HG03103 (cell line): ENCODE measurements around the gene LYPD4.

Source experiments
- ATAC-seq: cut with Tn5 transposase; IDR thresholded peaks from one replicate; pipeline ENCODE4 v1.9.1; 2021; ENCODE audit warnings: low read depth; ENCODE audit not compliant: unreplicated experiment

The LYPD4 gene

DNA sequence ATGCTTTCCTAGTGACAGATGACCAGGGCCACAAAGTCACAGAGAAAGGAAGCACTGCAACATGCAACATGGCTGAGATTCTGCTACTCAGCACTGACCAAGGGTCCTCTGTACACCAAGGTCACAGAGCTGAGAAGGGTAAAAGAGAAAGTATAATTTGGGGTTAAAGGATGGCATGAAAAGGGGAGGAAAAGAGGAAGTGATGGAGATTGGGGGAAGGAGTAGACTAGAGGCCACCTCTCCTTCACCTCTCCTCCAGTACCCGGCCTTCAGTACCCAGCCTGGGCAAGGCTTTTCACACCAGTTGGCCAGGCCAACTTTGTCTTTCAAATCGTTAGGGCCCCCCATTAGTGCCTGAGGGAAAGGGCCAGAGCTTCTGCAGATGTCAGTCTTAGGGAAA, 9.3 kb upstream of the LYPD4 start:
- ATAC-seq = no peak

DNA sequence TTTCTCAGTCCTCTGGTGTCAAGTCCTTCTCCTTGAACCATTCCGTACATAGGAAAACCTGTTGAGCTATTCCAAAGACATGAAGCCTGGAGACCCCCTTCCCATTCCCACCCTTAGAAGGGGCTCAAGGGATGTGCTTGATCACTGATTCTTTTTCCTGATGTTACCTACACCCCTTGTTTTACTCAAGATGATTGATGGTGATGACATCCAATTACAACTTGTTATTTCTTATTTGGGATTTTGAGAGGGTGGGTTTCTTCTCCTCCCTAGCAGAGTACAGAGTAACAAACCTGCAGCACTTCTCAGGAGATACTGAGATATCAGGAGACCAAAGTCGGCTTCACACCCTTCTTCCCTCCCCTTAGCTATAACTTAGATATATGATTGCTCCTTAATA, 8.9 kb upstream of the LYPD4 start:
- ATAC-seq = no peak

DNA sequence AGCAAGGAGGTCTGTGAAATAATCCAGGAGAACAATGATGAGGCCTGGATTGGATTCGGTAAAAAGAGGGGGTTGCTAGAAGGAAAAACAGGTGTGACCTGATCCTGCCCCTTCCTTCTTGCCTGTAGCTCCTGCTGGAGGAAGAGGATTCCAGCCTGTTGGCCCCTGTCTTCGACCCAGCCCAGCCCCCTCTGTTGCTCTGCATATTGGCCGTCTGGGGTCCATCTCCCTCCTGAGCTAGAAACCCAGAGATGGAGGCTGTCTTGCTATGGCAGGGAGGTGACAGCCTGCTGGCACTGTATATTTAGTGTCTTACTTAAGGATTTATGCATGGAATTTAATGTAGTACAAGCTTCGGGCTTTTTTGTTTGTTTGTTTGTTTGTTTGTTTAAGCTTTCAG, 7.0 kb upstream of the LYPD4 start:
- no peak for ATAC-seq

DNA sequence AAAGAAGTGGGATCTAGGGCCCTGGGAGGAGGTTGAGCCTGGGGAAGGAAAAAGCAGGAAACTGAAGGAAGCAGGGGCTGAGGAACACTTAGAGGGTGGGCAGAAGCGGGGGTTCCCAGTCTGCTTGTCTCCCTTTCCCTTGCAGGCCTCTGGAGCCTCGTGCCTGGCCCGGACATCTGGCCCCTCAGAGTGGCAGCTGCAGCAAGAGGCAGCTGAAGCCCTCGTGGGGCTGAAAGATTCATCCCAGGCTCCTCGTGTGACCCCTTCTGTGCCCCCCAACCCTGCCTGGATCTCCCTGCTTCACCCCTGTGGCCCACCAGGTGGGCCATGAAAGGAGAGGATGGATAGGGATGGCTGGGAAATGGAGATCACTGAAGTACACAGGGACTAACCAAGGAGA, 5.9 kb upstream of the LYPD4 start:
- ATAC-seq = no peak

DNA sequence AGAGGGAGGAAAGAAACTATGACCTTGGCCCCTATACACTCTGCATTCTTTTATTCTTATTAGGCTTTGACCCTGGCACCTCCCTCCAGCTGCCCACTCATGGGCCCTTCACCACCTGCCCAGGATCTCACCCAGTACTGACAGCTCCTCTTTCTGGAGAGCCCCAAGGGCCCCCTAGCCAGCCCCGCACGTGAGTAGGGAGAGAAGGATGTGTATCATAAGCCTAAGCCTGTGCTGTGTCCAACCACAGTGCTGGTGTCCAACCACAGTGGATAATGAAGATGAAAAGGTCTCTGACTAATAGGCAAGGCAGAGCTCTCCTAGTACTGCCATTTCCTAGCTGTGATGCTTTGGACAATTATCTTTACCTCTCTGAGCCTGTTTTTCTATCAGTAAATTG, 4.6 kb upstream of the LYPD4 start:
- ATAC-seq = no peak

GRCh38 chr19:41848666-41849065, 4.2 kb upstream of the LYPD4 start:
- ATAC-seq = no peak

DNA sequence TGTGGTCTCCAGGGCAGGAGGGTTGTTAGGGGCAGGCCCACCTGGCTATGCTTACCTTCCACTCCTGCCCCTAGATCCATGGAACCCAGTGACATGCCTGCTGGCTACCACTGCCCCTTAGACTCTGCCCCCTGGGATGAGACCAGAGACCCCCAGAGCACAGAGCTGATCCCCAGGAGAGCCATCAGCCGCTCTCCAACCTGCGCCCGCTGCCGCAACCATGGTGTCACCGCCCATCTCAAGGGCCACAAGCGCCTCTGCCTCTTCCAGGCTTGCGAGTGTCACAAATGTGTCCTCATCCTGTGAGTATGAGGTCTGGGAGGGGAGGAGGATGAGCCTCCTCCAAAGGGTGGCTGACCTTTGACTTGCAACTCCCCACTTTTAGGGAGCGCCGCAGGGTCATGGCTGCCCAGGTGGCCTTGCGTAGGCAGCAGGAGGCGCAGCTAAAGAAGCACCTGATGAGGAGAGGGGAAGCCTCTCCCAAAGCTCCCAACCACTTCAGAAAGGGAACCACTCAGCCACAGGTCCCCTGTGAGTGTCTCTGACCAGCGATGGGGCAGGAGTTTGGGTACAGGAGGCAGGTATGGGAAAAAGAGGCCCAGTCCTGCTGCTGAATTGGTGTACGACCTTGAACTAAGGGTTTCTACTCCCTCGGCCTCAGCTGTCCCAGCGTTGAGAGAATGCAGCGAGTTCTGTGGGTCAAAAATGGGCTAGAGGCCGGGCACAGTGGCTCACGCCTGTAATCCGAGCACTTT, 3.0 kb upstream of the LYPD4 start:
- ATAC-seq = no peak

DNA sequence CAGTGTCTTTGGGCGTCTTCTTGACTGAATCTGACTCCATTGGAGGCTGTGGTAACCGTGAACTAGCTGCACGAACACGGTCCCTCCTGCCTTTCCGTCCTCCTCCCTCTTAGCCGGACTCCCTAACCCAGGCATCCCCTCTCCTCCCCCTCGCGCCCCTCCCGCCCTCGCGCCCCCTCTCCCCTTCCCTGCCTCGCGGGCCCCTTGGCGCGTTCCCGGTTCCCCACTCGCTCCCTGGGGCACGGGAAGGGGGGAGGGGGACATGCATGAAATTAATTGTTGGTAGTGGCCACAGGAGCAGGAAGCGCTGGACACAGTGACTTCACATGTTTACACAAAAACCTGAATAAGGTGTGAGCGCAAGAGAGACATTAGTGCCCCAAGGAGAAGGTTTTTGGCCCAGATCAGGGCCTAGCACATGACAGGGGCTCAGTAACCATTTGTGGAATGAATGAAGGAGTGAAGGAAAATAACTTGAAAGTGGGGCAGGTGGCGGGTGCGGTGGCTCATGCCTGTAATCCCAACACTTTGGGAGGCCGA, 638 bp upstream of the LYPD4 start:
- no peak for ATAC-seq

DNA sequence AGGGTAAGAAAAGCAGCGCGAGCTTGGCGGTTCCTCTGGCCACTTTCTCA, 343 bp upstream of the LYPD4 start, which contains the start of gene DMRTC2:
Gene DMRTC2 (plus strand): TSS at position 42 of the 50 bp plus-strand sequence. CDS start 2,387 bp downstream, outside the sequence.
- ATAC-seq = no peak

GRCh38 chr19:41843371-41843770, 1.1 kb downstream of the LYPD4 start:
- ATAC-seq = no peak

DNA sequence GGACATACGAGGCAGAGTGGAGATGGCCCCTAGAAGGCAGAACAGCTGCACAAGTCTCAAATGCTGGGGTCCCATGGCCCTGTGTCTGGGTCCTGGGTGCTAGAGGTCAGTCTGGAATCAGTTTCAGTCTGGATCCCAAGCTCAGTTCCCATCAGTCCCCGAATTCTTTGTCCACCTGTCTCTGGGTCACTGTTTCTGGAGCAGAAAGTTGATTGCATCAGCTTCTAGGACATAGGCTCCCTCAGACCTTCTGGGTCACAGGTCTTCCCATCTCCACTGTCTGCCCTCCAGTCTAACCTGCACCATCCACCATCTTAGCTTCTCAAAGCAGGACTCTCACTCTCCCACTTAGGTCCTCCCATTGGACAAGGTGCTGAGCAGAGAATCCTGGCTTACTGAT, 5.3 kb downstream of the LYPD4 start:
- ATAC-seq = no peak

DNA sequence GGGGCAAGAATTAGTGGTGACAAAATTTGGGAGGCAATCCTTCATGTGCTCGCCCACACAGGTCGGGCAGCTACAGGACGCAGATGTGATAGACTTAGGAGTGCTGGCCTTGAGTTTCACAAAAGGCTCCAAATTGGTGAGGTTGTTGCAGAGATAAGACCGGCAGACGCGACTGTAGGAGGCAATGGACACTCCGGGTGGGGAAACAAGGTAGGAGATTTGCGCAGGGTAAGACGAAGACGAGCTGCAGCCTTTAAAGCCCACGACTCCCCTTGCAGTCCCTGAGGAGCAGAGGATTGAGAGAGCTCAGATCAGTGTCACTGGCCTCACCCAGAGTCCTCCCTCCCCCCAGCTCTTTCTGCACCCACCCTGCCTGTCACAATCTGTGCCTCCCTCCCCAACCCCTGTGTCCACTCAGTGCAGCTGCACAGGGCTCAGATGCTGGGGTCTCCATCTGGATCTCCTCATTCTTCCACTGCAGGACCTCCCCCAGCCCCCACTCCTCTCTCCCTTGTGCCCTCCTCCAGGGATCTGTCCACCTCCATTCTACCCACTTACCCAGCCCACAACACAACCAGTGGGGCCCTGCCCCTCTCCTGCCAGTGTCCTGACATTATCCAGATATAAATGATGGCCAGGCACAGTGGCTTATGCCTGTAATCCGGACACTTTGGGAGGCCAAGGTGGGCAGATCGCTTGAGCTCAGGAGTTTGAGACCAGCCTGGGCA, 6.3 kb downstream of the LYPD4 start:
- ATAC-seq = no peak

DNA sequence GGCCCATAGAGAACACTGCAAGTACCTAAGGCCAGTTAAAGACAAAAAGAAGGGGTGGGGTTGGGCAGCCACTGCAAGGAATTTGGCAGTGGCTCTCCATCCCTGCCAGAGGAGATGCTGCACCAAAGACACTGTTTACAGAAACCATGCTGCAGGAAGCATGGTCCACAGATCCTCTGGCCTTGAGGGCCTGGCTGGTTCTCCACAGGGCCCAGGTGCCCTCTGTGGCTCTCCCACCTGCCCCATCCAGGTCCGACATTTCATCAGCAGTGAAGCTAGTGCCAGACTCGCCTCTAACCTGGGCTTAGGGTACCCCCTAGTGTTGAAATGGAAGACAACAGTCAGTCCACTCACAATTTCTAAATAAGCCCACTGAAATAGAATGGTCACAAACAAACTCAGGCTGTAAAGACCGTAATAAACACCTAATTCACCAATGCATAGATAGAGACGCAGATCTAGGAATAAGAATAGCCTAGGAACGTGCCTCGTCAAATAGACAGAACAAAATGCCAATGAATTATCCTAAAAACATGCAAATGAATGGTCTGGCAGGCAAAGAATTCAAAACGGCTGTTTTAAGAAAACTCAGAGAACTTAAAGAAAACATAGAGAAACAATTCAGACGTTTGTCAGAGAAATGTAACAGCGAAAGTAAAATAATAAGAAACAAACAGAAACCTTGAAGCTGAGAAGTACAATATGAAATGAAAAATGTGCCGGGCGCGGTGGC, 23.3 kb downstream of the LYPD4 start:
- no peak for ATAC-seq

DNA sequence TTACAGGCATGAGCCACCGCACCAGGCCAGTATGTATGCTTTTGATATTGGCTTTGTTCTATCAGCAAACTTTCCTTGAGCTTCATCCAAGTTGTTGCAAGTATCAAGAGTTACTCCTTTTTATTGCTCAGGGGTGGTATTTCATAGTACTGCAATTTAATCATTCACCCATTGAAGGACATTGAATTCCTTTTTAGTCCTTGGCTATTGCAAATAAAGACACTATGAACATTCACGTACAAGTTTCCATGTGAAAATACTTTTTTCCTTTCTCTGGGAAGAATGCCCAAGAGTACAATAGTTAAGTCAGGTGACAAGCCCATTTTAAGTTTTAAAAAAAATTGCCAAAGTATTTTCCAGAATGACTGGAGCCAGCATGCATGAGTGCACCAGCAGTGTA, 27.7 kb downstream of the LYPD4 start:
- ATAC-seq = no peak

DNA sequence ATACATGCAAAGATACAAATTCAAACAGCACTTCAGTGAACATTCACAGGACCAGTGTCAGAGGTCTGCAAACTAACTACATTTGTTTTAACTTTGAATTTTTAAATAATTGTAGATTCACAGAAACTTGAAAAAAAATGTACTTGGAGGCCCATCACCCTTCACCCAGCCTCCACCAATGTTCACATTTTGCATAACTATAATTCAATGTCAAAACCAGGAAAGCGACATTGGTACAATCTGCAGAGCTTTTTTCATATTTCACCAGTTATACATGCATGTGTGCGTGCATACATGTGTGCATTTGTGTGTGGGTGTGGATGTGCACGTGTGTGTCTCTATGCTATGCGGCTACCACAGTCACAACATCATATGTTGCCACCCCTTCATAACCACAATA, 29.2 kb downstream of the LYPD4 start:
- no peak for ATAC-seq

GRCh38 chr19:41813911-41814310, 30.6 kb downstream of the LYPD4 start:
- no peak for ATAC-seq

GRCh38 chr19:41811981-41812380, 32.5 kb downstream of the LYPD4 start:
- ATAC-seq = no peak

- no peak for ATAC-seq
These were observed 33.4 kb downstream of the LYPD4 start for GRCh38 chr19:41811036-41811435.

DNA sequence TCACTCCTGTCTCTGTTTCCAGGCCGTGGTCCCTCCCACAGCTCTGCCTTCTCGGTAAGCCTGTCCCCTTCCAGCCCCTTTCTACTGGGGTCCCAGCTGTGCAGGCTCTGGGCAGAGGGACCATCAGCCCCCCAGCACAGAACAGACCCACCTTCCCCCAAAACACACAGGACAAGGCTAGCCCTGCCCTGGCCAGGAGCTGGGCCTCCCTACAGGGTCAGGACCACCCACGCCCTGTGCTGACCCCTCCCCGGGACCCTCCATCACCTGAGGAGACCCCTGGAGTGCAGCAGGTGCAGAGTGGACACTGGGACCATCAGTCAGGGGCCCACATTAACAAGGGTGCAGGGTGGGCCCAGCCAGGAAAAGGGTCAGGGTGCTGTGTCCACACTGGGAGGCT, 34.2 kb downstream of the LYPD4 start:
- ATAC-seq = no peak

DNA sequence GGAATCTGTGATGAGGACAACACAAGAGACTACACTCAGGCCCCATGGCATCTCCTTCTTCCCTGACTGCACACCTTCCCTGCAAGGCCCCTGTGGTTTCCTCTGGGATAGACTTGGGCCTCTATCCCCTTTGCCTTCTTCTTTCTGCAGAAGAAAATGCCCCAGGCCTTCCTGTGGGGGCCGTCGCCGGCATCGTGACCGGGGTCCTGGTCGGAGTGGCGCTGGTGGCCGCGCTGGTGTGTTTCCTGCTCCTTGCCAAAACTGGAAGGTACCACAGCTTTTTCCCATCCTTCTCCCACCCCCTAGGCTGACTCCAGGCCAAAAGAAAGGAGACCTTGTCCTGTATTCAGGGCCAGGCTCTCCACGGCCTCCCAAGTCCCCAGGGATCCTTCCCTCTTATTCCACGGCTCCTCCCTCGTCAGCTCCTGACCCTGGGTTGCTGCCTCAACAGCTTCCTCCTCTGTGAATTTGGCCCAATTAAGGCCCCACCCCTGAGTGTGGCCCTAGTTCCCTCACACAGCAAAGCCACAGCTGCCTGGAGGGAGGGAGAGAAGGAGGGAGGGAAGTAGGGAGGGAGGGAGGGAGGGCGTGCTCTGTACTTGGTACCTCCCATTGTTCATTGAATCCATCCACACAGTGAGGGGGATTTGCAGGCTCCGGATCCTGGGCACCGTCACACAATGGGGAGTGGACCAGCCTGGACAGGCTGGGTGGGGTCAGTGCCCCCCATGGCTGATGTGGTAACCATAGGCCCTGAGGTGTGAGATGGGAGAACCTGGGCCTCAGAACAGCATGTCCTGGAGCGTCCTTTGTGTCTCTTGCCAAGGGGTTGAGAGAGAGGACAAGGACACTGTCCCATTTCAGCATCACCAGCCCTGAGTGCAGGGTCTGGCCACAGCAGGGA, 35.6 kb downstream of the LYPD4 start:
- no peak for ATAC-seq

GRCh38 chr19:41807176-41807575, 37.3 kb downstream of the LYPD4 start:
- ATAC-seq = no peak
